PFSK-1 (cell line): Measurements from ENCODE around the gene SRRM1.

Source experiments
- FOXP2 ChIP-seq: optimal IDR thresholded peaks from 2 replicates; pipeline ENCODE3; 2011; ENCODE audit warnings: borderline replicate concordance, control low read depth, inconsistent platforms; ENCODE audit not compliant: insufficient read depth; ENCODE audit errors: extremely low read length, extremely low read depth
- POLR2AphosphoS5 ChIP-seq: IDR thresholded peaks from 2 replicates; pipeline ENCODE4 v1.6.1; 2012; ENCODE audit warnings: low read depth, mild to moderate bottlenecking, control low read depth, low read length, moderate library complexity
- REST ChIP-seq, 2 experiments: IDR thresholded peaks; 2 replicates each; pipeline versions ENCODE4 v1.6.1 to v1.8.0; 2011 to 2012; ENCODE audit warnings: low read depth in 2 of 2, low read length in 2 of 2, control low read depth in 1 of 2, inconsistent platforms in 1 of 2, mild to moderate bottlenecking in 1 of 2, moderate library complexity in 1 of 2; ENCODE audit not compliant: insufficient read depth in 1 of 2
- SIN3A ChIP-seq: IDR thresholded peaks from 2 replicates; pipeline ENCODE4 v1.6.1; 2012; ENCODE audit warnings: mild to moderate bottlenecking, low read length, moderate library complexity, borderline replicate concordance; ENCODE audit not compliant: insufficient read depth
- TAF1 ChIP-seq: IDR thresholded peaks from 2 replicates; pipeline ENCODE4 v1.6.1; 2012; ENCODE audit warnings: low read length, control low read depth, borderline replicate concordance; ENCODE audit not compliant: insufficient read depth

The SRRM1 gene

GRCh38 chr1:24600551-24600950, 42.6 kb upstream of the SRRM1 start:
- TF ChIP-seq FOXP2 (no peak), SIN3A (no peak), REST (IDR thresholded peaks at IDR 0.05; ENCODE audit: insufficient read depth in 1 of 2, low read depth in 2 of 2, low read length in 2 of 2) (no peak), TAF1 (no peak), POLR2AphosphoS5 (no peak)

GRCh38 chr1:24605534-24606295, 37.4 kb upstream of the SRRM1 start:
- no peak for TF ChIP-seq SIN3A
- no peak for TF ChIP-seq POLR2AphosphoS5
- TF ChIP-seq TAF1, result no peak
- no peak for TF ChIP-seq FOXP2
- no peak for TF ChIP-seq REST (IDR thresholded peaks at IDR 0.05; ENCODE audit: insufficient read depth in 1 of 2, low read depth in 2 of 2, low read length in 2 of 2)

GRCh38 chr1:24606296-24606605, 36.9 kb upstream of the SRRM1 start:
- no peak for TF ChIP-seq POLR2AphosphoS5
- no peak for TF ChIP-seq TAF1
- TF ChIP-seq FOXP2, result no peak
- TF ChIP-seq REST (IDR thresholded peaks at IDR 0.05; ENCODE audit: insufficient read depth in 1 of 2, low read depth in 2 of 2, low read length in 2 of 2), result no peak
- no peak for TF ChIP-seq SIN3A

GRCh38 chr1:24606621-24607020, 36.5 kb upstream of the SRRM1 start:
- TF ChIP-seq FOXP2 (no peak), POLR2AphosphoS5 (no peak), SIN3A (no peak), REST (IDR thresholded peaks at IDR 0.05; ENCODE audit: insufficient read depth in 1 of 2, low read depth in 2 of 2, low read length in 2 of 2) (no peak), TAF1 (no peak)
